RWPE1 (cell line): ENCODE data around the gene POLG2.
"Not testable (repeated sequence)": the region's sequence is repeated elsewhere in the genome, so short reads cannot be mapped to it uniquely, and the experiment has no call there.

Experiments
- CTCF ChIA-PET: fragments of 350-600 bp; sonication (Branson Sonifier 250); formaldehyde crosslinking; extraction: SDS; loops from one replicate; lab custom pipeline; 2021; lab: Yijun Ruan, JAX
- POLR2A ChIA-PET: fragments of 400-600 bp; formaldehyde crosslinking; extraction: SDS; loops from one replicate; lab custom pipeline; 2020; ENCODE audit warnings: antibody characterized with exemption; ENCODE audit not compliant: low non-redundant PET; lab: Yijun Ruan, JAX
- DNase-seq: peaks from one replicate; pipeline ENCODE4 v3.0.0; 2012; ENCODE audit warnings: low spot score
- H3K27ac ChIP-seq: fragments of 450-650 bp; 2 replicates; pipeline ENCODE4 v1.5.1; 2017
- CTCF ChIP-seq: fragments of 450-650 bp; conservative IDR thresholded peaks from 2 replicates; pipeline ENCODE4 v1.5.1; 2017; ENCODE audit warnings: low read depth, mild to moderate bottlenecking

Gene POLG2

GRCh38 chr17:64500487-64500859, 3.6 kb upstream of the POLG2 start:
- CTCF ChIA-PET, result no interaction called here
- POLR2A ChIA-PET, result no interaction called here
- TF ChIP-seq CTCF, result no peak
- H3K27ac ChIP-seq, result no peak overlapping the region
- no peak for DNase-seq

GRCh38 chr17:64499805-64500486, 3.1 kb upstream of the POLG2 start:
- POLR2A ChIA-PET, result no interaction called here
- CTCF ChIA-PET, result no interaction called here
- H3K27ac ChIP-seq, result no peak overlapping the region
- no peak for TF ChIP-seq CTCF
- no peak for DNase-seq

- ChIA-PET POLR2A (no interaction called here), CTCF (interaction anchor here (0.7 kb wide), 1 partner anchor 57 kb away, joined by 4 read pairs; no protein-coding TSS in a partner anchor)
- DNase-seq, result no peak
- TF ChIP-seq CTCF, result no peak
- H3K27ac ChIP-seq, result no peak overlapping the region
Measured at GRCh38 chr17:64498308-64499203, 1.7 kb upstream of the POLG2 start.

GRCh38 chr17:64497565-64498035, 746 bp upstream of the POLG2 start:
- peak overlapping the region; percentile 90 for H3K27ac ChIP-seq
- ChIA-PET CTCF (interaction anchor here (0.7 to 1.1 kb wide), 2 partner anchors 39 to 58 kb away, joined by 3 to 4 read pairs; no protein-coding TSS in a partner anchor), POLR2A (no interaction called here)
- DNase-seq, result peak; percentile 35
- TF ChIP-seq CTCF, result peak; percentile 24; the same call in 1 of the 2 replicates

- CTCF ChIA-PET, result interaction anchor here (0.5 to 1.5 kb wide), 6 partner anchors 26 to 578 kb away, joined by 3 to 6 read pairs (median 4); partner anchors contain the start of gene GH1
- no peak for TF ChIP-seq CTCF
- H3K27ac ChIP-seq, result peak overlapping the region; percentile 90
- DNase-seq, result no peak
- POLR2A ChIA-PET, result interaction anchor here (0.5 to 1.0 kb wide), 3 partner anchors 8 to 195 kb away, joined by 3 to 13 read pairs (median 4); no protein-coding TSS in a partner anchor
Measured at GRCh38 chr17:64496348-64496785, 487 bp downstream of the POLG2 start.

GRCh38 chr17:64495300-64495699, 1.6 kb downstream of the POLG2 start:
- peak overlapping the region; percentile 37 for H3K27ac ChIP-seq
- DNase-seq, POLR2A ChIA-PET: not testable (repeated sequence)
- CTCF ChIA-PET, result interaction anchor here (0.6 kb wide), 1 partner anchor 39 kb away, joined by 3 read pairs; no protein-coding TSS in a partner anchor
